HG03457 (cell line): ENCODE results near the gene PACS1.
"Not testable (repeated sequence)": the region's sequence is repeated elsewhere in the genome, so short reads cannot be mapped to it uniquely, and the experiment has no call there.

Source experiments
- ATAC-seq: cut with Tn5 transposase; IDR thresholded peaks from one replicate; pipeline ENCODE4 v1.9.1; 2021; ENCODE audit warnings: moderate number of reproducible peaks; ENCODE audit not compliant: unreplicated experiment

PACS1 gene

GRCh38 chr11:66106786-66107599, 36.9 kb downstream of the PACS1 start:
- ATAC-seq, result no peak

- ATAC-seq, result no peak
Observed at GRCh38 chr11:66107600-66108510, 37.8 kb downstream of the PACS1 start.

- no peak for ATAC-seq
Observed at GRCh38 chr11:66109294-66109693, 39.2 kb downstream of the PACS1 start.

GRCh38 chr11:66111158-66111557, 41.1 kb downstream of the PACS1 start:
- no peak for ATAC-seq

GRCh38 chr11:66112041-66112491, 42.0 kb downstream of the PACS1 start:
- ATAC-seq, result no peak

GRCh38 chr11:66112601-66113499, 42.8 kb downstream of the PACS1 start:
- ATAC-seq, result no peak

- ATAC-seq, result not testable (repeated sequence)
Observed at GRCh38 chr11:66114957-66115356, 44.9 kb downstream of the PACS1 start.

- ATAC-seq, result no peak
Observed at GRCh38 chr11:66115638-66116301, 45.7 kb downstream of the PACS1 start.

- ATAC-seq, result no peak
Observed at GRCh38 chr11:66116576-66117361, 46.7 kb downstream of the PACS1 start.

- no peak for ATAC-seq
Observed at GRCh38 chr11:66118847-66119246, 48.8 kb downstream of the PACS1 start.

- no peak for ATAC-seq
Observed at GRCh38 chr11:66119348-66120133, 49.5 kb downstream of the PACS1 start.

GRCh38 chr11:66121466-66121865, 51.4 kb downstream of the PACS1 start:
- no peak for ATAC-seq

- no peak for ATAC-seq
Observed at GRCh38 chr11:66123902-66124301, 53.8 kb downstream of the PACS1 start.

GRCh38 chr11:66124564-66124963, 54.5 kb downstream of the PACS1 start:
- no peak for ATAC-seq

- ATAC-seq, result no peak
Observed at GRCh38 chr11:66126064-66126463, 56.0 kb downstream of the PACS1 start.

- no peak for ATAC-seq
Observed at GRCh38 chr11:66126808-66127555, 56.9 kb downstream of the PACS1 start.

GRCh38 chr11:66130978-66131377, 60.9 kb downstream of the PACS1 start:
- ATAC-seq, result no peak
